RWPE2 (cell line): ENCODE measurements around the gene ACAA2.
A peak's percentile ranks its signal among the peaks of the same experiment; 100 is the strongest.

Experiments
- ATAC-seq: fragments of 200-7000 bp; cut with Tn5 transposase; 3 replicates; pipeline ENCODE4 v1.9.1; 2021; ENCODE audit warnings: low read depth
- DNase-seq: peaks from one replicate; pipeline ENCODE4 v3.0.0-alpha.2; 2020; ENCODE audit warnings: low spot score
- H3K27ac ChIP-seq: fragments of 450-650 bp; 2 replicates; pipeline ENCODE4 v1.5.1; 2017; ENCODE audit warnings: mild to moderate bottlenecking; ENCODE audit not compliant: poor library complexity, severe bottlenecking
- H3K27me3 ChIP-seq: fragments of 250-450 bp; sonication (Bioruptor Pico); 2 replicates; pipeline ENCODE4 v1.5.1; 2021; ENCODE audit warnings: mild to moderate bottlenecking, moderate library complexity; ENCODE audit not compliant: insufficient read depth, poor library complexity, severe bottlenecking
- H3K36me3 ChIP-seq: fragments of 250-450 bp; sonication (Bioruptor Pico); 2 replicates; pipeline ENCODE4 v1.5.1; 2020; ENCODE audit warnings: low read depth, mild to moderate bottlenecking, moderate library complexity
- H3K4me1 ChIP-seq: fragments of 250-450 bp; sonication (Bioruptor Pico); 2 replicates; pipeline ENCODE4 v1.5.1; 2021; ENCODE audit warnings: mild to moderate bottlenecking, moderate library complexity; ENCODE audit not compliant: insufficient read depth, poor library complexity, severe bottlenecking
- H3K4me3 ChIP-seq: fragments of 250-450 bp; sonication (Bioruptor Pico); 2 replicates; pipeline ENCODE4 v1.5.1; 2021; ENCODE audit warnings: mild to moderate bottlenecking, moderate library complexity; ENCODE audit not compliant: severe bottlenecking
- H3K9me3 ChIP-seq: fragments of 250-450 bp; sonication (Bioruptor Pico); 2 replicates; pipeline ENCODE4 v1.5.1; 2021; ENCODE audit warnings: mild to moderate bottlenecking, moderate library complexity; ENCODE audit not compliant: severe bottlenecking
- TF ChIP-seq, protein P1 (sequence below): fragments of 450-650 bp; IDR thresholded peaks from one replicate; pipeline ENCODE4 v1.5.1; 2017; ENCODE audit warnings: mild to moderate bottlenecking, moderate library complexity; ENCODE audit not compliant: poor library complexity, severe bottlenecking

ACAA2 gene

DNA sequence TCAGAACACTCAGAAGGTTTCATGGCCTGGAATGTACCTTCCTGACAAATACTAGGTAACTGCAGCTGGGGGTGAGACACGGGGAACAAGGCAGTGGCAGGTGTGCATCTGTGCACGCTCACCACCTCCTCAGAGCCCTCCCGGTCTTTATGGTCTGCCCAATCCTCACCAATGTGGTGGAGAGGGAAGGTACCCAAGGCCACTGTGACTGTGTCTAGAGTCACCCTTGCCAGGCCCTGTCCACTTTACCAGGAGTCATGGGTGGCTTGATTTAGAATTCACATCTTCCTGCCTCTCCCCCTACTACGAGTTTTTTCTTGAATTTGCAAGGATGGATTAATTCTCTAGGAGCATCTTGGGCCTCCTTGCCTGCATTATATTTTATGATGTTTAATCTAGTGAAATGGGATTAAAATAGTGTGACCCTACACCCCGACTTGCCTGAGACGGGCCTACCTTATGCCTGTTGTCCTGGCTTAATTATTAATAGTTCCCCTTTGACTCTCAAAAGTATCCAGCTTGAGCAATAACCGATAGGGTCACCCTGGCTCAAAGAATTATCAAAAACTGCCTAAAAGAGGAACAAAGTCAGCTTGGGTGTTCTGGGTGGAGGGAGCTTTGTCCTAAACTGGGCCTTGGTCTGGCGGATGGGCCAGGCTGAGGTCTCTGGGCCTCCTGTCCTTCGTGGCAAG lies 56.5 kb downstream of the ACAA2 start:
- H3K9me3 ChIP-seq, result no peaks in the 10 kb centered on the region
- H3K36me3 ChIP-seq, result no peaks in the 10 kb centered on the region
- no peaks in the 10 kb centered on the region for H3K4me1 ChIP-seq
- DNase-seq, result no peak
- ATAC-seq, result no peak
- H3K27ac ChIP-seq, result no peak overlapping the region
- TF ChIP-seq, protein P1, sequence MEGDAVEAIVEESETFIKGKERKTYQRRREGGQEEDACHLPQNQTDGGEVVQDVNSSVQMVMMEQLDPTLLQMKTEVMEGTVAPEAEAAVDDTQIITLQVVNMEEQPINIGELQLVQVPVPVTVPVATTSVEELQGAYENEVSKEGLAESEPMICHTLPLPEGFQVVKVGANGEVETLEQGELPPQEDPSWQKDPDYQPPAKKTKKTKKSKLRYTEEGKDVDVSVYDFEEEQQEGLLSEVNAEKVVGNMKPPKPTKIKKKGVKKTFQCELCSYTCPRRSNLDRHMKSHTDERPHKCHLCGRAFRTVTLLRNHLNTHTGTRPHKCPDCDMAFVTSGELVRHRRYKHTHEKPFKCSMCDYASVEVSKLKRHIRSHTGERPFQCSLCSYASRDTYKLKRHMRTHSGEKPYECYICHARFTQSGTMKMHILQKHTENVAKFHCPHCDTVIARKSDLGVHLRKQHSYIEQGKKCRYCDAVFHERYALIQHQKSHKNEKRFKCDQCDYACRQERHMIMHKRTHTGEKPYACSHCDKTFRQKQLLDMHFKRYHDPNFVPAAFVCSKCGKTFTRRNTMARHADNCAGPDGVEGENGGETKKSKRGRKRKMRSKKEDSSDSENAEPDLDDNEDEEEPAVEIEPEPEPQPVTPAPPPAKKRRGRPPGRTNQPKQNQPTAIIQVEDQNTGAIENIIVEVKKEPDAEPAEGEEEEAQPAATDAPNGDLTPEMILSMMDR, result no peak
- H3K4me3 ChIP-seq, result no peak overlapping the region
- no peaks in the 10 kb centered on the region for H3K27me3 ChIP-seq

DNA sequence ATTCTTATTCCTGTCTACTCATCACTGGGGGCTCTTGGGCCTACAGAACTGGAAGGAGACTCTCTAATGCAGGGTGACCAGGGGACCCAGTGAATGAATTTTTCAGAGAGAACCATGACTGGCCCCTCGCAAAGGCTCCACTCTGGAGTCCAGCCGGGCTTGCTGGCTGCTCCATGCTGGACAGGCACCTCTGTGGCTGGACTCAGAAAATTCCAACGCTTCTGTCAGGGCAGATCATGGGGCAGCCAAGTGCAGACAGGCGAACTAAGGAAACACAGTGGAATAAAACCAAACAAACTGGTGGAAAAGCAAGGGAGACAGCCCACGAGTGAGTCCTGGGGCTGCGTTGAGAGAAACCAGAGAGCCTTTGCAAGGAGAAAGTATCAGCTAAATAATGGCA lies 57.2 kb downstream of the ACAA2 start:
- DNase-seq, result no peak
- Histone ChIP-seq H3K9me3 (no peaks in the 10 kb centered on the region), H3K27me3 (no peaks in the 10 kb centered on the region), H3K27ac (no peak overlapping the region), H3K4me3 (no peak overlapping the region), H3K36me3 (no peaks in the 10 kb centered on the region), H3K4me1 (no peaks in the 10 kb centered on the region)
- TF ChIP-seq, protein P1, result no peak
- no peak for ATAC-seq

DNA sequence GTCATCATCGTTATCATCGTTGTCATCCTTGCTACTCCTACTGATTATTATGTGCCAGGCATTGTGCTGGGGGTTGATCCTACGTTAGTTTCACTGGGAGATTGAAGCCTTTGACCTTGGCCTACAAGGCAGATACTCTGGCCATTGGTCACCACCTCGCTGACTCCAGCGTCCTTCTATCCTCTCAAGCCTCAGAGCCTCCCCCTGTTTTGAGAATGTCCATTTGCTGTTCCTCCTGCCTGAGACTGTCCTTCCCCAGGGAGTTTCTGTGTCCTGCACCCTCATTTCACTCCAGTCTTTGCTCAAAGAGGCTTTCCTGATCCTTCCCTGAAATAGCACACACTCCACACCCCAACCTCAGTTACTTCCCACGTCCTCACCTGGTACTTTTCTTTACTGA lies 57.8 kb downstream of the ACAA2 start:
- Histone ChIP-seq H3K4me1 (no peaks in the 10 kb centered on the region), H3K27ac (no peak overlapping the region), H3K9me3 (no peaks in the 10 kb centered on the region), H3K36me3 (no peaks in the 10 kb centered on the region), H3K27me3 (no peaks in the 10 kb centered on the region), H3K4me3 (no peak overlapping the region)
- DNase-seq (no peak), ATAC-seq (no peak)
- TF ChIP-seq, protein P1, result no peak

DNA sequence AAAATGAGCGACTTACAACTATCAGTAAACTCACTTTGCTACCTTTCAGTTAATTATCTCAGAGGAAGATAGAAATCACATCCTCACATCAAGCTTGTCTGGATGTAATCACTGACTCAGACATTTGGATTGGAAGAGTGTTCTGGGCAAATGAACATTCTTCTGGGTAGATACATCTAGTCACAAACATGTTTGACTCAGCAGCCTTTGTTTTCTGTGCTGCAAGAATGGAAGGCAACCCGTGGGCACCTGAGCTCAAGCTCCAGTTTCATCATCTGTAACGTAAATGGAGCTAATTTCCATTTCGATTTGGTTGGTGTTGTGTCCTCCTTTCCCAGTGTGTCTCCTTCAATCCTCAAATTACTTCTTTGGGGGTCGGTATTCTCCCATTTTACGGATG lies 58.5 kb downstream of the ACAA2 start:
- Histone ChIP-seq H3K4me1 (no peaks in the 10 kb centered on the region), H3K27me3 (no peaks in the 10 kb centered on the region), H3K4me3 (no peak overlapping the region), H3K36me3 (no peaks in the 10 kb centered on the region), H3K9me3 (no peaks in the 10 kb centered on the region), H3K27ac (no peak overlapping the region)
- TF ChIP-seq, protein P1, result no peak
- peak; percentile 72 for ATAC-seq
- no peak for DNase-seq

DNA sequence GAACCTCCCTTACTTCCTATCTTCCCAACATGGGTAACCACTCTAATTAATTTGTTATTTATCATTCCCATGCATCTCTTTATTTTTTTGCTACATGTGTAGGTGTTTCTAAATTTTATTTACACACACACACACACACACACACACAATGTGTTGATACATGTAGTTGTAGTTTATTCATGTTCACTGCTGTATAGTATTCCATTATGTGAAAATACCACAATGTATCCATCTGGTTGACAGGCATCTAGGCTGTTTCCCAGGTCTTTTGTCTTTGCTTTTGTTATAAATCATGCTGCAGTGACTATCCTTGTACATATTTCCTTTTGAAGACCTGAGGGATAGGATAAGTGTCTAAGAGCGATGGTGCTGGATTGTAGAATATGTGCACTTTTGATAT lies 59.7 kb downstream of the ACAA2 start:
- ATAC-seq (no peak), DNase-seq (no peak)
- no peak overlapping the region for H3K4me3 ChIP-seq
- H3K36me3 ChIP-seq, result no peaks in the 10 kb centered on the region
- no peaks in the 10 kb centered on the region for H3K27me3 ChIP-seq
- TF ChIP-seq, protein P1, result no peak
- no peak overlapping the region for H3K27ac ChIP-seq
- H3K4me1 ChIP-seq, result no peaks in the 10 kb centered on the region
- no peaks in the 10 kb centered on the region for H3K9me3 ChIP-seq
